NCI-H2081 treated with DMSO at 0.1 percent for 48 hours (cell line): ENCODE data around the gene TRIM17.

Experiments
- DNase-seq: peaks from one replicate; lab custom pipeline; 2025; lab: John Stamatoyannopoulos, UW

The TRIM17 gene

DNA sequence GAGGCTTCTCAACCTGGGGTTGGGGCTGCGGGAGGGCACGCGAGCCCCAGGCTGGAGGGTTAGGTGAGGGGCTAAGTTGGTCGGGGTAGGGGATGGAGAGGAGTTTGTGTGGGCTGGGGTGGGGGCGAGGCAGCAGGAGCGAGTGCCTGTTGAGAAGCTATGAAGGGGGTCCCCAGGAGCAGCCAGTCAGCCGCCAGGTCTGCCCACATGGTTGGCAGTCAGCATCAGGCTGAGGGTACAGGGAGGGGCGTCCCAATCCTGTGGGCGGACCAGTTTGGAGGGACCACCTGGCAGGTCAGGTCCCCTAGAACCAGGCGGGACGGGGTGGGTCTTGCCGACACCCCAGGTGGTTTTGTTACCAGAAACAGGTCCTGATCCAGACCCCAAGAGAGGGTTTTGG lies 400 bp upstream of the TRIM17 start:
- no peak for DNase-seq

DNA sequence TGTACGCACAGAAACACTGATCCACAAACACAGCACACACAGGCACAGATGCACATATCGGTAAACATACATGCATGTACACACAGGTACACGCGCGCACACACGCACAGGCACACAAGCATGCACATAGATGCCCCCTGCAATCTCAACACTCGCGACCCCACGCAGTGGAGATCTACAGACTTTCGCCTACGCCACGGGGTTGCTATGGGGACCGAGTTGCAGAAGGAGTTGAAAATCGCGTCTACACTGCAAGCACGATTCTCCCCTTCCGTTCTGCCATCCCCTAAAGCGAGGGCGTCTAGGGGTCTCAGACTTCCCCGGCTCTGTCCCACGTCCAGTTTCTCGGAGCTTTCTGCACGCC lies 826 bp downstream of the TRIM17 start:
- no peak for DNase-seq

DNA sequence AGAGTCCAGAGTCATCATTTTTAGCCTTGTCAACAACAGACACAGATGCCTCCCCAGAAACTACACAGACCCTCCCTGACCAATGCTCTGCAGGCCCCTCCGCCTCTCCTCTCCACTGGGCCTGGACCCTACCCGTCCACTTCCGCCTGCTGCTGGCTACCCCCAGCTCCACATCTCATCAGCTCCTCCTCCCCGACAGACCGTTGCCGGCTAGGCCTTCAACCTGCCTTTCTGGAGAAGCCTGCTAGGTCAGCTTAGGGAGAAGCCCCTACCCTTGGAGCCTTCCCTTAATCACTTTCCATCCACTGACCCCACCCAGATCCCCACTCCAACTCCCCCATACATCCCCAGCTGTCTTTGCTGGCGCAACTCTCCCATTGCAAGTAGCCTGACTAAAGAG lies 1.4 kb downstream of the TRIM17 start:
- DNase-seq = no peak

DNA sequence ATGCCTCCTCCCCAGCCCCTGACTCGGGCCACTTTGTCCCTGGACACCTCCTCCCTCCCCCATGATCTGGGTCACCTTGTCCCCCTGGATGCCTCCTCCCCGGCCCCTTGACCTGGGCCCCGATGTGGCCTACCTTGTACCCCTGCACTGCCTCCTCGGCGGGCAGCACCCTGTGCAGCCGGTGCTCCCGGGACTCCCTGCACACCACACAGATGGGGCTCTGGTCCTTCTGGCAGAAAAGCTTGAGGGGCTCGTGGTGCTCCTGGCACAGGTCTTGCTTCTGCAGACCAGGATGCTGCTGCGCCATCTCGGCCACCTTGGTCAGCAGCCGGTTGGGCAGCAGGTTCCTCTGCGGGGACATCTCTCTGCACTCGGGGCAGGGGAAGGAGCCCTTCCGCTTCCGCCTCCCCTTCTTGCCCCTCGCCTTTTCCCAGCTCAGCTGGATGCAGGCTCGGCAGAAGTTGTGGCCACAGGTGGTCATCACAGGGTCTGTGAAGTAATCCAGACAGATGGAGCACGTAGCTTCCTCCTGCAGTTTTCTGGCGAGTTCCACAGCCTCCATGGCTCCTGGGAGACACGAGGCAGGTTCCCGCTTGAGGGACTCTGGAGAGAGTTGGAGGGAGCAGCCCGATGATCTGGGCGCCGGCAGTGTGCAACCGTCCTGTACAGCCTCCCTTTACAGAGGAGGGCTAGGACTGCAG lies 2.0 kb downstream of the TRIM17 start:
- no peak for DNase-seq

DNA sequence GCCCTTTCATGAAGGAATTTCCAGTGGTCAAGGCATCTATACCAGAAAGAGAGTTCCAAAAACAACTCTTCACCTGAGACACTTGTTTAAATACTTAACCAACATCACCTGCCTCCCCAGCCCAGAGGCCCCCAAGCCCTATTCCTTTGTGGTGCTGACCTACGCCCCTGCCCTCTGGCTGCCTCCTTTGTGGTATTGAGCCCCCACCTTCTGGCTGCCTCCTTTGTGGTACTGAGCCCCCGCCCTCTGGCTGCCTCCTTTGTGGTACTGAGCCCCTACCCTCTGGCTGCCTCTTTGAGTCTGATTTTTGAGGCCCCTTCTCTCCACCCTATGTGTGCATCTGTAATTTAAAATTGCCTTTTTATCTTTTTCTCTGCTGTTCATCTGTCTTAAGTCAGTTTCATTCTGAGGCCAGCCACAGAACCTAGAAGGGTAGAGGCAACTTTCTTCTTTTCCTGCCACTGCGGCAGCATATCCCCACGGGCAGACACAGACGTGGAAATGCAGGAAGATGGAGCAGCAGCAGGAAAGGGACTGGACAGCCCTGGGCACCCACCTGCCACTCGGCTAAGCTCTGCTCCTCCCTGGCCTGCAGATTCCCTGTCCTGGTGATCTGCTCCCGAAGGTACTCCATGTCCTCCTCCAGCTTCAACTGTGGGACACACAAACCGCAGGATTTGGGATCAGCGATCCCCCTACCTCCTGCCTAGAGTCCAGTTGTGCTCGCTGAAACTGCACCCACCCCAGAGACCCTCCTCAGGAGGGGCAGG lies 3.2 kb downstream of the TRIM17 start:
- DNase-seq = no peak

DNA sequence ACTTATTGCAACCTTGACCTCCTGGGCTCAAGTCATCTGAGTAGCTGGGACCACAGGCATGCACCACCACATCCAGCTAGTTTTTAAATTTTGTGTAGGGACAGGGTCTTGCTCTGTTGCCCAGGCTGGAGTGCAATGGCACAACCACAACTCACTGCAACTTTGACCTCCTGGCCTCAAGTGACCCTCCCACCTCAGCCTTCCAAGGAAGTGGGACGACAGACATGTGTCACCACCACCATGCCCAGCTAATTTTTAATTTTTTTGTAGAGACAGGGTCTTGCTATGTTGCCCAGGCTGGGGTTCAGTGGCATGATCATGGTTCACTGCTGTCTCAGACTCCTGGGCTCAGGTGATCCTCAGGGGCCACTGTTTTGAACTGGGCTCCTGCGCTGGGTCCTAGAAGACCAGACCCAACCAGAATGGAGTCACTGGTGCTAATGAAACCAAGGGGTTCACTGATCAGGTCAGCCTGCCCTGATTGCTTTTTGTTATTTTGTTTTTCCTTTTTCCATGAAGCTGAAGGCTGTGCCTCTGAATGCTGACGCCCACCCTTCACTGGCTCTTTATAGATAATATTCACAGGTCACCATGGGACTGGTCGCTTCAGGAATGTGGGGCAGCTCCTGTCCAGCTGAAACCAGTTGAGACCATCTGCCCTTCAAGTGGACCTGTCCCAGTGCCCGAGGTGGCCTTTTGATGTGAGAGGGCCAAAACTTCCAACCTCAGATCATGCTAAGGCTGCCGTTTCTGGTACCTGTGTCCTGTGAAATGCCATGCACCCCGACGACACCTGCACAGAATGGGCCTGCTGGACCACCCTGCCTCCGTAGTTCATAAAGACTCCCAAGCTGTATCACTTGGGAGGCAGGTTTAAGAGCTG lies 4.9 kb downstream of the TRIM17 start:
- DNase-seq = no peak

DNA sequence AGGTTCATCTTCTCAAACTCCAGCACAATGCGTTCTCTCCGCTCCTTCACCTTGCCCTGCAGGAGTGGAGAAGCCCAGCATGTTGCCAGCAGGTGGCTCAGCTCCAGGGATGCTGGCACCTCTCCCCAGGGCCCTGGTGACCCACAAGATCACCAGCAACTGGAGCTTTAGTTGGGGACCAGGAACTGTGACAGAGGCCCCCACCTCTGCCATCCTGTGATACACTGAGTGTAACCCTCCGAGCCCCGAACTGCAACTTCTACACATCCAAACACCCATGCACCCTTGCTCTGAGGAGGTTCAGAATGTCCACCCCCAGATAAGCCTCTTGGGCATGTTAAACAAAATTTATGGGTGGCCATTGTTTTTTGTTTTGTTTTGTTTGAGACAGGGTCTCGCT lies 5.5 kb downstream of the TRIM17 start:
- no peak for DNase-seq

DNA sequence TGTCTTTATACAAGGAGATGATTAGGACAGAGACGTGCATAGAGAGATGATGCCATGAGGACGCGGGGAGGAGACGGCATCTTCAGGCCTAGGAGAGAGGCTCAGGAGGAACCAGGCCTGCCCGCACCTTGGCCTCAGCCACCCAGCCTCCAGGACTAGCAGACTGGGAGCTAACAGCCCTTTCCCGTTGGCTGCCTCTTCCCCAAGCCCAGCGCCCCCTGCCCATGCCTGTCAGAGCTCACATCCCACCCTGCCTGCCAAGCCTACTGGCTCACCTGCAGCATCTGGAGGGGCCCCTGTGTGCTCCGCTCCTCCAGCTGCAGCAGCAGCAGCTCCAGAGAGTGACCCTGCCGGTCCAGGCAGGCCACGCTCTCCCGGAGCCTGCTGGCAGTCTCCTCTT lies 6.0 kb downstream of the TRIM17 start:
- DNase-seq = no peak

DNA sequence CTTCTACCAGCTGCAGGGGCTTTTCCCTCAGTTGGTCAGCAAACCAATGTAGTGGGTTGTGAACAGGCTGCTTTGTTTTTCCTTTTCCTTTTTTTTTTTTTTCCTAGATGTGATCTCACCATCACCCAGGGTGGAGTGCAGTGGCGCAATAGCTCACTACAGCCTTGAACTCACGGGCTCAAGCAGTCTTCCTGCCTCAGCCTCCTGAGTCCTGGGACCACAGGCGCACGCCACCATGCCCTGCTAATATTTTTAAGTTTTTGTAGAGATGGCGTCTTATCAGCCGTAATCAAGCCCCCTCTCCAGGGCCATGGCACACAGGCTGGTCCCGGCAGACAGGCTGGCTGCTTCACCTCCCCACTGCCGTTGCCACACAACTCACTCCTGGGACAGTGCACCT lies 6.6 kb downstream of the TRIM17 start:
- DNase-seq = no peak

DNA sequence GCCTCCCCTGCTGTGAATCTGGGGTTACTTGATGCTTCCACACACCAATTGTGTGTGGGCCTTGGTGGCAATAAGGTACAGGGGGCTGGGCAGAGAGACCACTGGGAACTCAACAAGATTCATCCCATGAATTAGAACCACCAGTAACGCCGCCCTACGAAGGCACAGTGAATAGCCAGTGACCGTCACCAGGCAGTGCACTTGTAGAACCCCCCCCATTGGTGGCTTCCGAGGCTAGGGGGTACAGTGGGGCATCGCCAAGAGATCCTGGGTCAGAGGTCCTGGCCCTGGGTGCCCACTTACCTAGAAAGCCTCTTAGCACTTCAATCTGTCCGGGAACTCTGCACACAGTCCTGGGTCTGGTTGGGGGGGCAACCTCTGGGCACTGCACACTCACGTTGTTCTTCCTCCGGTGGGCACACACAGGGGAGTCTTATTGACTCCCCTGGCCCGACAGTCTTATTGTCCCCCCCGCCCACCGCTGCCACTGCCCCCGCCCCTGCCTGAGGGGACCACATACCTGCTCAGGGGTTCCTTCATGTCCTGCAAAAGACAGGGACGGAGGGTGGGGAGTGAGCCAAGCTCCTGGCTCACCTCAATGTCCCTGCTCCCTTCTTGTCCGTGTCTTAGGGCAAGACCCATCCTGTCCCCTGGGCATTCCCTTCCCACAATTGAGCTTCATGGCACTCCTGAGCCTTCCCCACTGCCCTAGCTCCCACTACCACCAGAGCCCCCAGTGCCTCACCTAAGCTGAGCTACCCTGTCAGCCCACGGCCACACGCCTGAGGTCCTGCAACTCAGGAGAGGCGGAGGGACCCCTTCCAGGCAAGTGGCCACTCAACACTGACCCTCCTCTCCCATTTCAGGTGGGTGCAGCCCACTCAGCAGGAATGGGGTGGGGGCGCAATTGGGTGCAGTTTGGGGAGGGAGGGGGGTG lies 7.5 kb downstream of the TRIM17 start:
- no peak for DNase-seq

DNA sequence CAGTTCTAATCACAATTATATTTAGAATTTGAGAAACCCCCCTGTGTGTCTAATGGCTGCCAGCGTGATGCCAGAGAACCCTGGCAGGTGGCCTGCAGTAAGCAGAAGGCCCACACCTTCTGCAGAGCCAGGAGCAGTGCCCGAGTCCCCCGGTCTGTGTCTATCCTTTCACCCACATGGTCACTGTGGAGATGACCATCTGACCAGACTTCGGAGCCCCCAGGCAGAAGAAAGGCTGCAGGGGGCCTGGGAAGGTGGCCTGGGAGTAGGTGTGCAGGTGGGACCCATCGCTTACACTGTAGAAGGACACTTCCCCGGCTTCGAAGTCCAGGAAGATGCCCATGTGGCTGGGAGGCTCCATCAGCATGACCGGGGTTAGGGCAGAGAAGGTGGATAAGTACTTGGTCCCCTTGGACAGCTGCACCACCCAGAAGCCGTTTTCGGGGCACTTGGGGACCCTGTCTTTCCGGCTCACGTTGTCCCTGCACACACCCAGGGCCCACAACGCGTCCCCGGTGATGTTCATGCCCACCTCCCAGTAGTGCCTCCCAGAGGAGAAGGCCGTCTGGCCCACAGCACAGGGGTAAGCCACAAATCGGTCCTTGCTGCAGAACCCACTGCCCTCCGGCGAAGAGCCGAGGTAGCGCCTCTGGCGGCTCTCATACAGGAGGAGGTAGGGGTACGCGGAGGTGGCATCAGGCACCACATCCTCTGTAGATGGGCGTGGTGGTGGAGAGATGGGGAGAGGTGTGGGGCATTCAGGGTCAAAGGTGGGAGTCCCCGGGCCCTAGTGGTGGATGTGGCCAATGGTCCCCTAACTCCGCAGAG lies 8.4 kb downstream of the TRIM17 start:
- no peak for DNase-seq

DNA sequence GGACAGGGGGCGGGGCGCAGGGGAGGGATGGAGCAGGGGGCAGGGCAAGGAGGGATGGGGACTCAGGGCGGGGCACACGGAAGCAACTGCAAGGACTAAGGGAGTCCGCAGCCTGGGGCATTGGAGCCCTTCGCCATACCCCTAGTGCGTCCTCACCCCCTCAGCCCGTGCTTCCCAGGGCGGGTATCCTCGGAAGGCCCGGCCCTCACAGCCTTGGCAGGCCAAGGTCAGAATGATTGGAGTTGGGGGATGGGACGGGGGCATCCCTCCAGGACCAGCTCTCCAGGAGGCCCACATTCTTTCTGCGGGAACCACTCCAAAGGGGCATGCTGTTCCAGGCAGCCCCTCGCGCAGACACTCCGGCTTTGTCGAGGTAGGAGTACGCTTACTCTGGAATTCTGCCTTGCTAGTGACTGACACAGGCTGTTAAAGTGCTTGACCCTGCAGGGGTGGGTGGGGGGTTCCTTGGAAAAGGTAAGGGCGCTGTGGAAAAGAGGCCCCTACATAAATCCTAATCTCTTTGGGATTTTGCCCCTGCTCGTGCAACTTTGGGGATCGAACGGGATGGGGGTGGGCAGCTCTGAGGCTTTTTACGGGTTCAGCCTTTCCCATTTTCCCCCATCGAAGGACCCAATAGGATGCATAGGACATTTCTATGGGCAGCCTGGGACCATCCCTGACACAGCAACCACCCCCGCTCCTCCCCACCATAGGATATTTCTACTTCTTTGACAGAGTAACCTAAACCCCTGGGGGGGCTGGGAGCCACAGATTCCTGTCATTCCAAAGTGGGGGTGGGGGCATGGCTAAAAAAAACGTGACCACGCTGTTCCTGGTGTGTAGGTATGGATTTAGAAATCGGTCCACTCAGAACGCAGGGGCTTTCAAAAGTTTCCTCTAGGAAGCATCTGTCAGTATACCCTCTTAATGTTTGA lies 9.3 kb downstream of the TRIM17 start:
- no peak for DNase-seq

DNA sequence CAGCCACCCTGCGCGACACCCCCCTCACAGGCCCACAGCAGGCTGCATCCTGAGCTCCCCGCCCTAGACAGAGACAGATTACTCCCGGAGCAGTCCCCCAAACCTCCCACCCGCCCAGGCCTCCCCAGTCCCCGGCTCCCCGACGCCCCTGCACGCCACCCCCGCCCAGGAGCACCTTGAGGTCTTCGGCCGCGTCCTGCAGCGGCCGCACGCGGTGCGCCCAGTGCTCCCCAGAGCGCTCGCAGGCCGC lies 10.8 kb downstream of the TRIM17 start:
- DNase-seq = no peak

DNA sequence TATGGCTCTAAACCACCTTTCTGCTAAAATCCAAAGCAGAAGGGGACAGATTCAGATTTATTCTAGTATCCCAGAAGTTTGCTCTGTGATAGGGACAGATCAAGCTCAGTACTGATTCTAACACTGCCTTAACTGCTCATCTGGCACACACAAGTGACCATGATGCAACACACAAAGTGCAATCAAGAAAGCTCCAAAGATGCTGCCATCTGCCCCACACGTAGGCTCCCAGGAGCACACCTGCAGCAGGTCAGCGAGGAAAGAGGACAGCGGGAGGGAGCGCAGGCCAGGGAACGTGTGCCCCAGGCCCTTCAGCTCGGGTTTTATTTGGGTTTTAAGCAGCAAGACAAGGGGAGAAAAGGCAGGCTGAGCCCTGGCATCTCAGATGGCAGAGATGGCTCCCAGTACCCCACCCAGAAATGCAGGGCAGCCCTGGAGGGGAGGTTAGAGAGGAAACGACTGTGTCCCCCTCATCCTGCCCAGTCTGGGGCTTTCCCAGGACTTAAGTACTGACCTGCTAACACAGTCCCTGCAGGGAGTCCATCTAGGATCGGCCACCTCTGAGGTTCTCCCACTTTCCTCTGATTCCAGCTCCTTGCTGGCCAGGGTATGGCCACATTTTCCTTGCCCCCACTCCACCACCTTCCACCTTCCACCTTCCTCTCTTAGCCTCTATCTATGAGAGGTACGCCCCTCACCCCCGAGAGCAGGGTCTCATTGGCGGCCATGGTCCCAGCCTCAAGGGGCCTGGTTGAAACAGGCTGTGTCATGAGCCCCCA lies 11.3 kb downstream of the TRIM17 start:
- DNase-seq = no peak

DNA sequence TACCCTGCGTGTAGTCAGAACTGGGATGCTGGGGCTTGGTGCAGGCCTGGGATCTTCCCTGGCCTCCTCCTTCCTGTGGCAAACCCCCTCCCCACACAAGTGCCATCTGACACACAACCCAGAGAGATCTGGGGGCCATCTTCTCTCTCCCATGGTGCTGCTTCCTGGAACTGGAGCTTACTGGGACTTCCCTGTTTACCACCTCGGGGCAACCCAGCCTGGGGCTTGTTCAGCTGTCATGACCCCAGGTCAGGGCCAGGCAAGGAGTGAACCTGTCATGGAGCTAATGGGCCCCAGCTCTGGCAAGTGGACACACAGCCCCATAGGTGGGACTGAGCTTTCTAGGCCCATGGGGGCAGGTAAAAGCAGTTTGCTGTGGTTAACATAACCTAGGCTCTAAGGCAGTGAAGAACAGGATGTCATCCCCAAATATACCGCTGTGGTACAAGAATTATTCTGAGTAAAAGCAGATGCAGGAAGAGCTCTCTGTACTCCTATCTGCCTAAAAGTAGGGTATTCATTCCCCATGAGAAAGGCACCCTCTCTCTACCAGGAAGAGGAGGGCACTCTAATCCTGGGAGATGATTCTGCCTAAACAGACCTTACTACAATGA lies 12.4 kb downstream of the TRIM17 start:
- DNase-seq = no peak

DNA sequence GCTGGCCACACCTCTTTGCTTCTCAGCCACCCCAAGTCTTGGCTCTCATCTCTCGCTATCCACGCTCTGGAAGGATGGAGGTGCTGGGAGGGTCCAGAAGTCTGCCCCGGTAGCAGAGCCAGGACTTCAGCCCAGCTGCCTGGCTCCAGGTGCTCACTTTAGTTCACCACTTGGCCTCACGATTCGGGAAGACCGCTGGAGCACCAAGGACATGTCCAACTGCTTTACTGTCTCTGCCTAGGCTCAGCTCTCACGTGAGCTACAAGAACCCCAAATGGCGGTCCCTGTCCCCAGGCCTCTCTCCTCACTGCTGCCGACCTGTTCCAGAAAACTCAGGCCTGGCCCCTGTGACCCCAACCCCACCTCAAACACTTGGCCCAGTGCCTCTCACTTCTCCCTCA lies 13.4 kb downstream of the TRIM17 start:
- no peak for DNase-seq

DNA sequence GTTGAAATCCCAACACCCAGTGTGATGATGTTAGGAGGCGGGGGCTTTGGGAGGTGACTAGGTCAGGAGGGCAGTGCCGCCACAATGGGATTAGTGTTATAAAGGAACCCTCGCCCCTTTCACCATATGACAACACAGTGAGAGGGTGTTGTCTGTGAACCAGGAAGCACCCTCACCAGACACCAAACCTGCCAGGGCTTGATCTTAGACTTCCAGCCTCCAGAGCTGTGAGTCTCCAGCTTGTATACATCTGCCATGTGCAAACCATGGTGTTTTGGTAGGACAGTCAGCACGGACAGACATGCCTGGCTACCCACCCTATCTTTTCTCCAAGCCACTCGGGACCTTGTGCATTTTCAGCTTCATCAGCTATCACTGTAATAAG lies 14.0 kb downstream of the TRIM17 start:
- no peak for DNase-seq

DNA sequence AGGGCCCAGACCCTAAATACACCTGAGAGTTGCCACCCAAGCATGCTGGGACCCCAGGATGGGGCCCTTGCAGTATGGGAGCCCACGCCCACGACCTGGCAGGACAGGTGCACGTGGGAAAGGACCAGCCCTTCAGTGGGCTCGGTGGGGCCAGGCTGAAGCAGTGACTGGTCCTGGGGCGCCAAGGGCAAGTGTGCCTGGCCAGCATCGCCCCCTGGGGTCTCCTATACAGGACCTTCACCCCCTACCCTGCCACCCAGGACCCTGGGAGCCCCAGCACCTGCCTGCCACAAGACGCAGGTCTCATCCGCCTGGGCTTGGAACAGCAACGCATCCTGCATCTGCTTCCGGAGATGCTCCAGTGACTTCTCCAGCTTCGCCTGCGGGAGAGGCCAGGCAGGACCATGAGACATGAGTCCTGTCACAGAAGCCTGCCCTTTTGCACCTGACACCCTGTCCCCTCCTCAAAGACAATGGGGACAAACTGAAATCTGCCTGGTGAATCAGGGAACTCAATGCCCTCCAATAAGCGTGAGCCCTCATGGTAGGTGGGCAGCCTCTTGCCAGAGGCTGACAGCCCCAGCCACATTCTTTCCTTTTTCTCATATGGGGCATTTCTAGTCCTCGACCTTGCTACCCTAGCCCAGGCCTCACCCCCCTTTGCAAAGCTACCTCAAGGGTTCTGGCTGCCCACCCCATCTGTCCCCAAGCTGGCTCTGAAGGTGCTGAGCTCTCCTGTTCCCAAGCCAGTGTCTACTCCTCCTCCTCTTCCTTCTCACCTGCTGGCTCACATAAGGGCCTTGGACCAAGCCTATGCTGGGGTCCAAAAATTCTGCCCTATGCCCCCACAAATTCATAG lies 14.7 kb downstream of the TRIM17 start:
- DNase-seq = no peak
